IPS DF 6.9 (cell line): ENCODE measurements around the gene LYPD6B.

ENCODE experiments used
- DNase-seq: peaks from one replicate; pipeline ENCODE4 v3.0.0-alpha.2; 2013; ENCODE audit warnings: low read depth, low spot score
- H3K27ac ChIP-seq: one replicate; pipeline ENCODE4 v1.5.1; 2013; ENCODE audit warnings: low read length, control low read depth
- H3K27me3 ChIP-seq: 2 replicates; pipeline ENCODE4 v1.6.1; 2013; ENCODE audit warnings: mild to moderate bottlenecking, low read length; ENCODE audit not compliant: control insufficient read depth, insufficient read depth
- H3K36me3 ChIP-seq: 2 replicates; pipeline ENCODE4 v1.6.1; 2013; ENCODE audit warnings: low read length; ENCODE audit not compliant: control insufficient read depth, insufficient read depth
- H3K4me1 ChIP-seq: 2 replicates; pipeline ENCODE4 v1.6.1; 2013; ENCODE audit warnings: low read length; ENCODE audit not compliant: control insufficient read depth, insufficient read depth
- H3K4me3 ChIP-seq: 2 replicates; pipeline ENCODE4 v1.5.1; 2013; ENCODE audit warnings: mild to moderate bottlenecking, low read length
- H3K9me3 ChIP-seq: 2 replicates; pipeline ENCODE4 v1.6.1; 2013; ENCODE audit warnings: low read length, inconsistent platforms; ENCODE audit not compliant: control insufficient read depth, insufficient read depth
- WGBS: extraction: QIAGEN DNeasy Blood & Tissue Kit; methylation state at CpG from one replicate; pipeline ENCODE4 v1.1.7; 2013; ENCODE audit warnings: mixed read lengths, missing lambda C conversion rate; ENCODE audit not compliant: insufficient read length, insufficient coverage; 5-methylcytosine and 5-hydroxymethylcytosine counted together

Gene LYPD6B

GRCh38 chr2:149027590-149028250 is 10.8 kb upstream of the LYPD6B start:
- no peaks in the 10 kb centered on the region for H3K27me3 ChIP-seq
- H3K4me3 ChIP-seq, result no peak overlapping the region
- WGBS, result no CpG with 5 or more reads among the region's 7 CpGs
- H3K27ac ChIP-seq, result no peak overlapping the region
- H3K4me1 ChIP-seq, result peaks cover 4% of the 10 kb centered on the region; the same call in 1 of the 2 replicates
- H3K9me3 ChIP-seq, result no peaks in the 10 kb centered on the region
- 0 out of 2 replicates have a peak, but pooled peaks cover 2% of the 10 kb centered on the region for H3K36me3 ChIP-seq
- no peak for DNase-seq

GRCh38 chr2:149028377-149028776 is 10.1 kb upstream of the LYPD6B start:
- DNase-seq, result no peak
- Histone ChIP-seq H3K27me3 (no peaks in the 10 kb centered on the region), H3K9me3 (no peaks in the 10 kb centered on the region), H3K36me3 (no peaks in the 10 kb centered on the region), H3K27ac (no peak overlapping the region), H3K4me1 (peaks cover 4% of the 10 kb centered on the region; the same call in 1 of the 2 replicates), H3K4me3 (no peak overlapping the region)
- WGBS, result no CpG with 5 or more reads among the region's 6 CpGs

- Histone ChIP-seq H3K4me3 (no peak overlapping the region), H3K4me1 (peaks cover 4% of the 10 kb centered on the region; the same call in 1 of the 2 replicates), H3K27ac (no peak overlapping the region), H3K36me3 (no peaks in the 10 kb centered on the region), H3K27me3 (no peaks in the 10 kb centered on the region), H3K9me3 (no peaks in the 10 kb centered on the region)
- no peak for DNase-seq
- no CpG with 5 or more reads among the region's 2 CpGs for WGBS
Observed at GRCh38 chr2:149028891-149029290, 9.6 kb upstream of the LYPD6B start.

- Histone ChIP-seq H3K27ac (no peak overlapping the region), H3K9me3 (no peaks in the 10 kb centered on the region), H3K4me3 (no peak overlapping the region), H3K36me3 (no peaks in the 10 kb centered on the region), H3K4me1 (peaks cover 4% of the 10 kb centered on the region; the same call in 1 of the 2 replicates), H3K27me3 (no peaks in the 10 kb centered on the region)
- DNase-seq, result no peak
- no CpG with 5 or more reads among the region's 11 CpGs for WGBS
Observed at GRCh38 chr2:149029307-149029965, 9.1 kb upstream of the LYPD6B start.

DNA sequence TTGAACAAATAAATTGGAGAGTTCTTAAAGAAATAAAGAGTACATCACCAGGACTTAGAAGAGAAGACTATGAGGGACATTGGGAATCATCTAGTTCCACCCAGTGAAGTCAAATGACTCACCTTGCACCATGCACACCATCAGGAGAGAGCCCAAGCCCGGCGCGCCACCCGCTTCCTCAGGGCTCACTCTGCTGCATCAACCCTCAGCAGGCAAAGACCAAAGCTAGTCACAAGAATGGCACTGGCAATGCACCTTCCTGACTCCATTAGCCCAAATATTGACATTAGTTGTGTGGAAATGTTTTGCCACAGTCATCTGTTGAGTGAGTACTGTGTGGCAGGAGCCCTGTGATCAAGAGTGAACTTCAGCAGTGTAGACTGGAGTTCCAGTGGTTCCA is 7.1 kb upstream of the LYPD6B start:
- peaks cover 4% of the 10 kb centered on the region; the same call in 1 of the 2 replicates for H3K4me1 ChIP-seq
- H3K36me3 ChIP-seq, result no peaks in the 10 kb centered on the region
- DNase-seq, result no peak
- WGBS, result no CpG with 5 or more reads among the region's 4 CpGs
- no peak overlapping the region for H3K27ac ChIP-seq
- H3K4me3 ChIP-seq, result no peak overlapping the region
- H3K9me3 ChIP-seq, result no peaks in the 10 kb centered on the region
- H3K27me3 ChIP-seq, result no peaks in the 10 kb centered on the region

GRCh38 chr2:149033716-149034115 is 4.8 kb upstream of the LYPD6B start:
- Histone ChIP-seq H3K36me3 (no peaks in the 10 kb centered on the region), H3K4me3 (no peak overlapping the region), H3K27me3 (no peaks in the 10 kb centered on the region; the same call in 1 of the 2 replicates), H3K9me3 (no peaks in the 10 kb centered on the region), H3K27ac (no peak overlapping the region), H3K4me1 (no peaks in the 10 kb centered on the region)
- WGBS, result no CpG with 5 or more reads among the region's 8 CpGs
- DNase-seq, result no peak

DNA sequence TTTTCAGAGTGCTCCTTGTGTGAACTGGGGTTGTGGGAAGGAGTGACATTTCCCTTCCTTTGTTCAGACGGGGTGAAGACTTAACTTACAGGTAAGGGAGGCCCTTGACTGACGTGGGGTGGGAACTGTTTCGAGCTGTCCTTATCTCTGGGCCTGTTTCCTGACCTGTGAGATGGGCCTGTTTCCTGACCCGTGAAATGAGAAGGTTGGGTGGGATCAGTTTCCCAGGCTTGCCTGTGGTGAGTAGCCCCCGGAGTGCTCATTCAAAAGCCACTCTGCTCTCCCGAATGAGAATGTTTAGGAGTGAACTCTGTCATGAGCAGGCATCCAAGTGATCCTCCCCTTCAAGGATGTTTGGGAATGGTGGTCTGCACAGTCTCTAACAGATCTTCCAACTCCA is 4.1 kb upstream of the LYPD6B start:
- no peaks in the 10 kb centered on the region for H3K4me1 ChIP-seq
- H3K27me3 ChIP-seq, result peaks cover 2% of the 10 kb centered on the region; the same call in 1 of the 2 replicates
- H3K27ac ChIP-seq, result no peak overlapping the region
- no peaks in the 10 kb centered on the region for H3K9me3 ChIP-seq
- no CpG with 5 or more reads among the region's 6 CpGs for WGBS
- no peaks in the 10 kb centered on the region for H3K36me3 ChIP-seq
- no peak for DNase-seq
- H3K4me3 ChIP-seq, result no peak overlapping the region

GRCh38 chr2:149036507-149037293 is 1.8 kb upstream of the LYPD6B start:
- H3K27me3 ChIP-seq, result peaks cover 5% of the 10 kb centered on the region; the same call in 1 of the 2 replicates
- no peak for DNase-seq
- H3K36me3 ChIP-seq, result no peaks in the 10 kb centered on the region
- H3K9me3 ChIP-seq, result no peaks in the 10 kb centered on the region
- H3K4me1 ChIP-seq, result no peaks in the 10 kb centered on the region
- H3K4me3 ChIP-seq, result no peak overlapping the region
- no peak overlapping the region for H3K27ac ChIP-seq
- no CpG with 5 or more reads among the region's 4 CpGs for WGBS

DNA sequence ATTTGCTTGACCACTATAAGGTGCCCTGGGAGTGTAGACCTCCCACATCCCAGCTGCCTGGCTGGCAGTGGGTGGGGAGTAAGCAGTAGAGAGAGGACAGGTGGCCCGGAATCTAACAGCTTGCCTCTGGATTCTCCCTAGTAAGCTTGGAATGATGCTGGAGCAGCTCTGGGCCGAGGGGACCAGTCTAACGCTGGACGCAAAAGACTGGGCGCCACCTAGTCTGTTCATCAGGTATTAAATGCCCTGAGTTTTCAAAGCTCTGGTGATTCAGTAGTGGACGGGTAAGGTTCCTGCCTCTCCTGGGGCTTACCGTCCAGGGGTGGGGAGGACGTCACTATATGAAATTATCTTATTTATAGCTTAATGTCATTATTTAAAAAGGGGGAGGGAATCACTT is 648 bp upstream of the LYPD6B start:
- no peak overlapping the region for H3K27ac ChIP-seq
- H3K4me3 ChIP-seq, result peak overlapping the region; percentile 54; the same call in 1 of the 2 replicates
- WGBS, result no CpG with 5 or more reads among the region's 8 CpGs
- no peaks in the 10 kb centered on the region for H3K4me1 ChIP-seq
- peaks cover 5% of the 10 kb centered on the region; the same call in 1 of the 2 replicates for H3K27me3 ChIP-seq
- H3K9me3 ChIP-seq, result no peaks in the 10 kb centered on the region
- DNase-seq, result no peak
- H3K36me3 ChIP-seq, result no peaks in the 10 kb centered on the region

DNA sequence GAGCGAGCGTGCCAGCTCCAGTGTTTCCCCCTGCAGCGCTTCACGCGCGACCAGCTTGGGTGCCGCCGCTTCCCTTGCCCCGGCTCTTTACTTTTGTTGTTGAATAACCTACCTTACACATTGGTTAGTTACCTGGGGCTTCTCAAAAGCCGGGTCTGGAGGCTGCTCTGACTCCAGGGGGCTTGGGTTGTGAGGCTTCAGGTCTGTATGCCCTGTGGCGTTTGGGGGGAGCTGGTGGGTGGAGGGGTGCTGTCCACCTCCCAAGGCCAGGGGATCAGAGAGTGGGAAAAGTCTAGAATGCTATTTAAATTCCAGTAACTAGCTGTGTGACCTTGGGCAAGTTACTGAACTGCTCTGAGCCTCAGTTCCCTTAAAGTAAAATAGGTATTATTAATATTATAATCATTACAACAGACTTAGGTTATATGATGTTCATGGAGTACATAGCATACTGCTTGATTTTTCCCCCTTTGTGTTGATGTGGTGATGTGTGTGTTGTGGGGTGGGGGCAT is 770 bp downstream of the LYPD6B start:
- WGBS, result no CpG with 5 or more reads among the region's 11 CpGs
- Histone ChIP-seq H3K36me3 (no peaks in the 10 kb centered on the region), H3K27ac (no peak overlapping the region), H3K4me3 (peak overlapping the region; percentile 54; the same call in 1 of the 2 replicates), H3K4me1 (no peaks in the 10 kb centered on the region), H3K9me3 (no peaks in the 10 kb centered on the region), H3K27me3 (peaks cover 5% of the 10 kb centered on the region; the same call in 1 of the 2 replicates)
- no peak for DNase-seq
